ENCODE measurements around the gene BRAT1.
A peak's percentile ranks its signal among the peaks of the same experiment; 100 is the strongest.

BRAT1 gene

DNA sequence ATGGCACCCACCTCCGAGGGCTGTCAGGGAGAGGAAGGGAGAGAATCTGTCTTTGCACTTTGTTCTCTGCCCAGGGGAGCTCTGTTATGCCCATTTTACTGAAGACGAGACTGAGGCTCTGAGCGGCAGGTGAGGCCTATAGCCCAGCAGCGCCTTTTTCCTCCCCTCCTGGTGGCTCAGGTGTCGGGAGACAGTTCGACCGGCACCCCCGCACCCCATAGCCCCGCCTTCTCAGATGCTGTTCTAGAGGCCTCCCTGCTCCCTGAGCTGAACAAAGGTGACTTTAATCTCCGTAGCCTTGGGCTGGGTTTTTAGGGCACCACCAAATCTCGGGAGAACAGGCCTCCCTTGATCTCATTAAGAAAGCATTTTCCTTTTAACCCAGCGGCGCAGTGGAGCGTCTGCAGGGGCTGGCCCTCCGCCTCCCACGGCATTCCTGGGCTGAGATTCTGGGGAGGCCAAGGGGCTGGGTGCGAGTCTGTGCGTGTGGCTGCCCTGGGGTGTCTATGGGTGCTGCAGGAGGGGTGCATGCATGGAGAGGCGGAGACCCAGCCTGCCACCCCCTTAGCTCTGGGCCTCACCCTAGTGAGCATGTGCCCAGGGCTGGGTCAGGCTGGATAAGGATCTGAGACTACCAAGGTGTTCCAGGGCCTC, 32.4 kb downstream of the BRAT1 start:
- no peak for DNase-seq

DNA sequence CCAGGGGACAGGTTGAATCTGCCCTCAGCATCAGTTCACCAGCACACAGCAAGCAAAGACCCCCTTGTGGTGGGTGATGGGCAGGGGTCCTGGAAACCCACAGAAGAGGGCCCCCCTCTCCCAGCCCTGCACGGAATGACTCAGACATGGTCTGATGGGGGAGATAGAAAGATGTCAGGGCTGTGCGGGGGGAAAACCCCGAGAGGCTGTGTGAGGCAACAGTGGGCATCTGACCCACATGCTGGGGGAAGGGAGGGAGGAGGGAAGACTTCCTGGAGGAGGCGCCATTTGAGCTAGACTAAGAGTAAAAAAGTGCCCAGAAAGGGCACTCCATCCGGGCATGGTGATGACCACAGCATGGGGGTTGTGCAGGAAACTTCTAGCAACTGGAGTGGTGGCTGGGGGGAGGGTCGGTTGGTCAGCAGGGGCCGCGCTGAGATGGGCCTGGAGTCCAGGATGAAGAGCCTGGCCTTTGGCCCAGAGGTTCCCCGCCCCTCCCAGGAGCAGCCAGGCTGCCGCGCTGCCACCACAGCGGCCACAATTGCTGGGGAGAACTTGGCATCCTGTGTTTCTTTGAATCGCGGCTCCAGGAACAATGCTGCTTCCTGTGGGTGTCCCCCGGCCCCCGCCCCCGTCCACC, 33.3 kb downstream of the BRAT1 start:
- DNase-seq = no peak

DNA sequence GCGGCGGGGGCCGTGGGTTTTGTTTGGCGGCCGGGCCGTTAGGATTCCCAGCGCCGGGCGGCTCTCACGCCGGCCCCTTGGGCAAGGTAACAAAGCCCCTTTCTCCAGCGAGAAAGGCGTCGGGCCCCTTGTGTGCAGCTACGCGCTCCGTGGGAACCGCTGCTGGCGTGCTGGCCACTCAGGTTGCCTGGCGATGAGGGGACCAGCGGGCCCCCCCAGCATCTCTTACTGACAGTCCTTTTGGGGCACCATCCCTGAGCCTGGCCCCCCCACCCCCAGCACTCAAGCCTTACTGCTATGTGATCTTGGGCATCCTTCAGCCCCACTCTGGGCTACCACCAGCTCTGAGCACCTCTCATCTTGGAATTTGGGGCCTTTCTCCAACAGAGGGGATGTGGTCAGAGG, 34.0 kb downstream of the BRAT1 start:
- no peak for DNase-seq

DNA sequence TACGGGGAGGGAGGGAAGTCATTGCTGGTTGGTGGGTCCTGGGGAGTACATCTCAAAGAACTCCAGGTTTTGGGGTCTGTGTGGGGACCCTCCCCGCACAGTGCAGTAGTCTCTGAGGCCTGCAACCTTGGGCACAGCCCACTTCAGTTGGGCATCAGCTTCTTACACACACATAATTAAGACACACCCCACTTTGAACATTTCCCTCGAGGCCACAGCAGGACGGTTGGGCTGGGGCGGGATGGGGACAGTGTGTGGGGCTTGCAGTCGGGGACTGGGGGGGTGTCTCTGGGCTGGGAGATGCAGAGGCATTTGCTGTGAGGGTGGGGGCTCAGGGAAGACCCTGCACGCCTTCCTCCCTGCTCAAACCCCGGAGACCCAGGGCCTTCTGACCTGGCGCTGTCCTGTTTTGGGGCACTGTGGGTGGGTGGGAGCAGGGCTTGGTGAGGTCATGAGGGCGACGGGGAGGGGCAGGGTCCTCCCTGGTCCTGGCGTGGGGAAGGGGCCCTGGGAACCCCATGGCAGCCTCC, 34.5 kb downstream of the BRAT1 start:
- DNase-seq = no peak

DNA sequence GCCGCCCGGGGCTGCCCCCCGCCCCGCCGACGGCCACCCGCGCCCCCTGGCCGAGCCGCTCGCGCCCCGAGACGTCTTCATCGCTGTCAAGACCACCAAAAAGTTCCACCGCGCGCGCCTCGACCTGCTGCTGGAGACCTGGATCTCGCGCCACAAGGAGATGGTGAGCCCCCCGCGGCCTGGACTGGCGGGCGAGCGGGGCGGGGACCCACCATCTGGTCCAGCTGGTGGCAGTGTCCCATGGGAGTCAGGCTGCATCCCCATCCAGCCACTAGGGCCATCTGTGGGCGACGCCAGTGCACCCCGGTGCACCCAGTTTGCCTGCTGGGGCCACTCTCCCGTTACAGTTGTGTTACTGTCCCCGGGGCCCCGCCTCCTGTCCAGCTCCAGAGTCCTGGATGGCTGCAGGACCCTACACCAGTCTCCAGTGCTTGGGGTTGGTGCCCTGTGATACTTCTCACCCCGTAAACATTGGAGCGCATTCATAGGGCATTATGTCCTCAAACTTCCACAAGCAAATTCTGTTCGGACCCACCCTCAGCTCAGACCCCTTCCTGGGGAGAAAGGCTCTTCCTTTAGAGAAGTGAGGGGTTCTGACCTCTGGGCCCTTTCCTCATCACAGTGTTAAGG, 35.1 kb downstream of the BRAT1 start:
- DNase-seq = no peak

DNA sequence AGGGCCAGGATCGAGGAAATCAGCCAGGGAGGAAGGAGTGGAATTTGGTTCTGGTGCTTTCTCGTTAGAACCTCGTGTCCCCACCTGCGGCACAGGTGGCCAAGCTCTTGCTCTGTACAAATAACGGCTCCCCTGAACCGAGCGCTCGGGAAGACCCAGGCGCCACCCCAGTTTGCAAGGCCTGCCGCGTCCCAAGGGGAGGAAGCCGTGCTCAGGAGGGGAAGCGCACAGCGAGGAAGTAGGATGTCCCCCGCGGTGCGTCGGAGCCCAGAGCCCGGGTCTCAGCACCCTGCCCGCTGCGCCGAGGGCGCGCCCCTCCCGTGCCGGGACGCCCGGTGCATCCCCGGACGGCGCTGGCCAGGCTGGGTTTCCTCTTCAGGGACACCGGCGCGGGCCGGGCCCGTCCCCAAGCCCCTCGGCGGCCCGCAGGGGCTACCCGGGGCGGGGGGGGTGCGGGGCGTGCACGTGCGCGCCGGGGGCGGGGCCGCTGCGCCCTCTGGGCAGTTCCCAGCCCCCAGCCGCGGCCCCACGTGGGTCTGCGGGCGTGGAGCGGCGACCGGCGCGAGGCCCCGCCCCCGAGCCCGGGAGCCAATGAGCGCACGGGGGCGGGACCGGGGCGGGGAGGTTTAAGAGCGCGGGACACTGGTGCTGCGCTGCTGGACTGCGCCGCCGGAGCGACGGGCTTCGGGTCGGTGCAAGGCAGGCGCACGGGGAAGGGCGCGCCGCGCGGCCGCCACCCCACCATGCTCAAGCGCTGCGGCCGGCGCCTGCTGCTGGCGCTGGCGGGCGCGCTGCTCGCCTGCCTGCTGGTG, 36.0 kb downstream of the BRAT1 start, which contains the start of gene LFNG:
Gene LFNG (plus strand): TSS at position 656 of the 812 bp plus-strand sequence. CDS start 88 bp downstream, at position 744.
- DNase-seq = peak; percentile 85

DNA sequence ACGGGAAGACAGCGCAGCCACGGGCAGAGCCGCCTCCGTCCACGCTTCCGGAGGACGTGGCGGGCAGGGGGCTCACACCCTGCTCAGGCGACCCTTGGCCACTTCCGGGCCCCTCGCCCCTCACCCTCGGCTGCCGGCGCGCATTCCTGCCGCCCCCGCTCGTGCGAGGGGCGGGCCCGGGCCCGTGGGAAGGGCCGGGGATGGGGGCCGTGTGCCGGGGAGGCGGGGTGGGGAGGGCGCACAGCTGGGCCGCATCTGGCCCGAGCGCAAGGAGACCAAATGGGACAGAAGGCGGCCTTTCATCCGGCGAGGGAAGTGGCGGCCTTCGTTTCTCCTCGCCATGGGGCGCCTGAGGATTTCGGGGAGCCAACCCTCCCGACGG, 36.6 kb downstream of the BRAT1 start:
- no peak for DNase-seq

DNA sequence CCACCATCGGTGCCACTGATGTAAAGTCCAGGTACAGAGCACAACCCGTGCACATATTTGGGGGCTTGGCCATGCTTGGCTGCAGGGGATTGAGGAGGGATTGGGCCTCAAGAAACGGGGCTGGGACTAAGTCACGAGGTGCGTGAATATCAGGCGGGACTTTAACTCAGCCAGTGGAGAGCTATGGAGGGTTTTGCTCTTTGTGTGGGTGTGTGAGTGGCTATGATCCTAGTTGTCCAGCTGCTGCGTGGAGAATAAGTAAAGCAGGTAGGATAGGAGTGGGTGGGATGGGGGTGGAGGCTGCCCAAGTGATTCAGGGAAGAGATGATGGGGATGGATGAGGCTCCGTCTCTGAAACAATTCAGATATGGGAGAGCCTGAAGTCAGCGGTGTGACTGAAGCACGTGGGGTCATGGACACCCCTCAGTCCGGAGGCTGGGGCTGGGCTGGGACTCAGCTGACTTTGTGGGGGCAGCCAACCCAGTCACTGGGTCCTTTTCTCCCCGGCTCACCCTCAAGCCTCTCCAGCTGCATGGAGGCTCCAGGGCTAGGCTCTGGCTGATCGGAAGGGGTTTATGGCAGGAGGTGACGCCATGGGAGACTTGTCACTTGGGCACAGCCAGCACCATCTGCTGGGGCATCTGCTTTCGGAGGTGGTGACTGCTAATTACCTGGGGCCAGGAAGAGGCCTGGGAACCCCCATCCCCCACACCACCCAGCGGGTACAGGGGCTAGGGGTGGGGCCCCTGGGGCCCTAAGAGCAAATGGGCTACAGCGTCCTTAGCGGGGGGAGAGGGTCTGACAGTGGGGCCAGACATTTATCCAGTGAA, 37.4 kb downstream of the BRAT1 start:
- no peak for DNase-seq

DNA sequence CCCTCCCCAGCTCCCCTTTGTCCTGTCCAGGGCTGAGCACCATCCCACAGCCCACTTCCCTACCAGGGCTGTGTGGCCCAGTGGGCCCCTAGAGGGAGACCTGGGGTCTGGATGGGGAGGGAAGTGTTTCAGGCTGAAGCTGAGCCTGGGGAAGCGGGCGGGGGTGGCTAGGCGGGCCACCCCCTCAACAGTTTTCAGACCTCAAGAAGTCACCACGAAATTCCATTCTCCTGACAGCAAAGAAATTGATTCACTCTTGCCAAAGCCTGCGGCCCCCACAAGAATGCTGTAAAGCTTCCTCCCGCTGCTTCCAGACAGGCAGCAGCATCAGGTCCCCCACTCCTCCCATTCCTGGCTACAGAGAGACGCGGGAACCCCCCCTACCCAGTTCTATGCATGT, 38.3 kb downstream of the BRAT1 start:
- DNase-seq = no peak

DNA sequence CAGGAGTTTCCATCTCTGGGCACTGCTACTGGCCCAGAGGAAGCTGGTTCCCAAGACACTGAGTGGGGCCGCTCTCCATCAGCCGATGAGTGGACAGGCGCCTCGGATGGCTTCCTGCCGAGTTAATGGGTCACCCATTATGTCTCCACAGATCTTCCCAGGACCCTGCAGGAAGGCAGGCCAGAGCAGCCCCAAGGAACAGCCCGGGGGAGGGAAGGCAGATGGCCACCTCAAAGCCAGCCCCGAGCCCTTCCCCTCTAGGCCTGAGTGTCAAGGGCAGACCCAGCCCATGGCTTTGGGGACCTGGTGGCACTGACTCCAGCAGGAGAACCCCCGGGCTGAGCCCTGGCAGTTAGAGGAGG, 39.1 kb downstream of the BRAT1 start:
- no peak for DNase-seq

DNA sequence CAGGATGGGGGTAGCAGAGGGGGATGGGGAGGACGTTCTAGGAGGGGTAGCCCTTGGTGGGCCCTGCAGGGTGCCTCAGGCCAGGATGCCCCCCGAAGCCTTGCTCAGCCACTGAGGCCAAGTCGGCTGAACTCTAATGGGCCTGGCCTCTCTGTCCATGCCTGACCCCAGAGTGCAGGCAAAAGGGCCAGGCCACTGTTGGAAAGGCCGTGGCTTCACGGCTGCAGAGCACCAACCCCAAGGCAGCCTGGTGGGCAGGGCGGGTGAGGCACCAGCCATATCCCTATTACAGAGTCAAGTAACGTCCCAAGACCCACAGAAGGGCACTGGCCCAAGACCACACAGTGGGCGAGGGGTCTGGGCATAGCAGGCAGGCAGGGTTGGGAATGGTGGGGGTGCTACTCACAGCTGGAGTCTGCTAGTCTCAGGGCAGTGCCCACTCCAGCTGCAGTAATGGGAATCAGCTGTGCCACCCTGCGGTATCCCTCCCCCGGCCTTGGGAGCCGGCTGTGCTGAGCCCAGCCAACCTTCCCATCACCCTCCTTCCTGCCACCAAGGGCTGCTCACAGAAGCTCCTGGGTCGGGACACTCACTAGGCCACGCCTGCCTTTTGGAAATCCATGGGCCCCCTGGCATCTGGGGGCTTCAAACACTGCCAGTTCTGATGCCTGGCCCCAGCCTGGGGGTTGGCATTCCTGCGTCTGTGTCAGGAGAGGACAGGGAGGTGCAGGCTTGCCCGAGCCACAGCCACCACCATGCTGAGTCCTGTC, 39.7 kb downstream of the BRAT1 start:
- no peak for DNase-seq

DNA sequence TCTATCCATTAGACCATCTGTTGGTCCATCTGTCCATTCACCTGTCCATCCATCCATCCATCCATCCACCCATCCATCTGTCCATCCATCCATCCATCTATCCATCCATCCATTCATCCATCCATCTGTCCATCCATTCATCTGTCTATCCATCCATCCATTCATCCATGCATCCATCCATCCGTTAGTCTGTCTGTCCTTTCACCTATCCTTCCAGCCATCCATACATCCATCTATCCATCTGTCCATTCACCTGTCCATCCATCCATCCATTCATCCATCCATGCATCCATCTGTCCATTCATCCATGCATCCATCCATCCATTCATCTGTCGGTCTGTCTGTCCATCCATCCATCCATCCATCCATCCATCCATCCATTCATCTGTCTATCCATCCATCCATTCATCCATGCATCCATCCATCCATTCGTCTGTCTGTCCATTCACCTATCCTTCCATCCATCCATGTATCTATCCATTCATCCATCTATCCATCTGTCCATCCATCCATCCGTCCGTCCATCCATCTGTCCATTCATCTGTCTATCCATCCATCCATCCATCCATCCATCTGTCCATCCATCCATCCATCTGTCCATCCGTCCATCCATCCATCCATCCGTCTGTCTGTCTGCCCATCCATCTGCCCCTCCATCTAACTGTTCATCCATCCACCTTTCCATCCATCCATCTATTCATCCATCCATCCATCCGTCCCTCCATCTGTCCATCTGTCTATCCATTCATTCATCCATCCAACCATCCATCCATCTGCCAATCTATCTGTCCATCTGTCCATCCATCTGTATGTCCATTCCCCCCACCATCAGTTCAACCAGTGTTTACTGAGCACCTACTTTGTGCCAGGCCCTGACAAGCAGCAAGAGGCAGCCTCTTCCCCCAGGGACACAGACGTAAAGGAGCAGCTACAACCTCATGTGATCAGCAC, 40.6 kb downstream of the BRAT1 start:
- DNase-seq = no peak

DNA sequence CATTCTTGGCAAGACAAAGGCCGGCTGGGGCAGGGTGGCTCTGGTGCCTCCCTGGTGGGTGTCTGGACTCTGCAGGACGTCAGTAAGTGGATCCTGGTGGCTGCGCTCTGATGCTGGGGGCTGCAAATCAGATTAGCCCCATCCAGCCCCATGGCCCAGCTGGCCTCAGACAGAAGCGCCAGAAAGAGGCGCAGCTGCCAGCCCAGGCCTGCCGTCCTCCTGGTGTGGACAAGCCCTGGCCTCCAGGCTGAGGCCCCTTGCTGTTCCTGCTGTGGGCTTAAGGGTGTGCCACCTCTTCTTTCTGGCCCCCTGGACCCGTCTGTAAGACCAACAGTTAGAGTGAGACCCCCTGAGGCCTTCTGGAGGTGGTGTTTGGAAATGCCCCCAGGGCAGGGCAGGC, 41.6 kb downstream of the BRAT1 start:
- DNase-seq = no peak

DNA sequence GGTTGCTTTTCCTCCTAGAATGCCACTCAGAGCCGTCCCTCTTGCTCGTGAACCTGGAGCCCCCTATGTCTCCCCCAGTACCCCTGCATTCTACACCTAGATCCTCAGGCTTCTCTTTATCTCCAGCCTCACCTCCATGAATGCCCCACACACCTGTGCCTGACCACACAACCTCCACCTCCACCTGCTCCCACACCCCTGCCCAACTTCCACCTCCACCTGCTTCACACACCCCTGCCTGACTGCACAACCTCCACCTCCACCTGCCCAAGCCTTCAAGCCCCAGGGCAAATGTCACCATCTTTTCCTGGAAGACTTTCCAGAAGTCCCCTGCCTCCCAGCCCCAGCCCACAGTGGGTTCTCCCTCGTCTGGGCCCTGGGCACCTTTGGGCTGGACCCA, 42.6 kb downstream of the BRAT1 start:
- no peak for DNase-seq

DNA sequence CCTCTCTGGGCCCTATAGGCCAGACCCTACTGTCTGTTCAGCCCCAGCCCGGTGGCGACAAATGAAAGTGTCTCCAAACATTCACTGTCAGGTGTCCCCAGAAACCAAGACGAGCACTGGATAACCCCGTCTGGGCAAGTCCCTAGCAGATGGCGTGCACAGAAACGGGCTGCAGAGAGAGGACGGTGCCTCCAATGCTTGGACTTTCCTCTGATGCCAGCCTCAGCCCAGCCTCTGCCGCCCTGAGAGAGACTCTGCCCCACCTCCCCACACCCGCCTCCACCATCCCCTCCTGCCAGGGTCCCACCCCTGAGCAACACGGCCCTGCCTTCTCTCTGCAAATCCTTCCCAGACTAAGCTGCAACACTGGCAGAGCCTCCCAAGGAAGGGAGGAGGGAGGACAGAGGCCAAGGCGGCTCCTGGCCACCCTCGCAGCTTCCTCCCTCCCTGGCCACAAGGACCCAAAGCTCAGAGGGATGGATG, 43.1 kb downstream of the BRAT1 start:
- DNase-seq = no peak

DNA sequence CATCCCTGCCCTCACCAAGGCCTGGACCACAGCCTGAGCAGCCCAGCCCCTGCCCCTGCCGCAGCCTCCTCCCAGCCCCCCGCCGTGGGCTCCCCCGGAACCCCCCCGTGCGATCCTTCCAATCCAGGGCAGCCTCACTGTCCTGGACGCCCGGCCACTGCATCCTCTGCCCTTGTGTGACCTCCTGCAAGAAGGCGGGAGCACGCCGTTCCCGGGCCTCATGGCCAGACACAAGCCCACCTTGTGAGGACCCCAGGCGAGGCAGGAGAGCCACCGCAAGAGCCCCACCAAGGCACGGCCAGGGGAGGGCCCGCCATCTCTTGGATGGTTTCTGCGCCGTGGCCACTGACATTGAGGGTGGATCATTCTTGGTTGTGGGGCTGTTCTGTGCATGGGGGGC, 43.6 kb downstream of the BRAT1 start:
- no peak for DNase-seq

DNA sequence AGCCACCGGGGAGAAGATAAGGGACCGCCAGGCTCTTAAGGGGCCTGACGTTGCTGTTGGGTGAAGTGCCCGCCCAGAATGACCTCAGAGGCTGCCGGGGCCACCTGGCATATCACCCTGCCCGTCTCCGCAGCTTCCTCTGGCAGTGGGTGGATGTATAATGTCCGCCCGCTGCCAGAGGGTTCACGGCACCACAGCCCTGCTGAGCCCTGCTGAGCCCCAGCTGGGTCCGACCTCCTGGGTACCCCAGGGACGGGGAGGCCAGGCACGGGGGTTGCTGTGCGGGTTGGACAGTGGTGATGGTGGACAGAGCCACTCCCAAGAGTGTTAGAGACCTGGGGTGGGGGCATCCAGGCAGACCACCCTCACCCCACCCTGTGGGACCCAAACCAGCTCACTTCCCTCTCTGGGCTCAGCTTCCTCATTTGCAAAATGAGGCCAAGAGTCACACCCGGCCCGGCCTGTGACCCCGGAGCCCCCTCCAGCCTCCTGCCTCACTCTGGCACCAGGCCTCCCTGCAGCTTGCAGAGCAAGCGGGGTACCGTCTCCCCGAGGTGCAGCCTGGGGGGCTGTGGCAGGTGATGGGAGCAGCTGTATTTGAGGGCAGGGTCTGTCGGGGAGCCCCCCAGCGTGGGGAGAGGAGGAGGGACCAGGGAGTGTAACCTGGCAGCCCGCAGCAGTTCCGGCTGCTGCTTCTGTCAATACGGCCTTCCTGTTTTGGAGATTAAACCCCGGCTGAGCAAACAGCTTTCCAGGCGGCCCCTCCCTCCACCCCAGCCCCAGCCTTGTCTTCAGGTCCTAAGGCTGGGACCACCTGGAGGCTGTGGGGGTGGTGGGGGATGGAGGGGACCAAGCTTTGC, 44.2 kb downstream of the BRAT1 start:
- DNase-seq = no peak

DNA sequence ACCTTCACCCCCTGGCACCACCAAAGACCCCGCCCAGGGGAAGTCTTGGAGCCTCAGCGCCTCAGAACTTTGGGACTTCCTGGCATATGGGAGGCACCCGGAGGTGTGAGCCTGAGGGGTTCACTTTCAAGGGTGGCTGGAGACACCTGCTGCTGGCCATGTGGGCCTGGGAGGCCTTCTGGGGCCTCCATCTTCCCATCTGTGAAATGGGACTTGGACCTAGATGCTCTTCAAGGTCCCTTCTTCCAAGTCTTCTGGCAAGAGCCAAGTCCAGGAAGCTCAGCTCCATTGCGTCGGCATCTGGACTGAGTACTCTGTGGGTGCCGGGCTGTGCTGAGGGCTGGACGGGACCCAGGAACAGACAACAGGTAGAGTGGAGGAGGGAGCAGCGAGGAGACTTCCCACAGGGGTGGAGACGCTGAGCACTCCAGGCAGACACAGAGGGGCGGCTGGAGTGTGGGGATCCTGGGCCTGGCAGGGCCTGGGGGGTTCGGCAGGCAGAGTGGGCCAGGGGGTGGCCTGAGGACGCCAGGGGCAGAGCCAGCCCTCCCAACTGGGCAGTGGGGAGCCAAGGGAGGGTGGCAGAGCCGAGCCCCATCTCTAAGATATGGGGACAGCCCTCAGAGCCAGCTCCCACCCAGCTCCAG, 45.1 kb downstream of the BRAT1 start:
- no peak for DNase-seq

Measured in NCI-H1105 treated with DMSO at 0.1 percent for 48 hours (cell line).